NCI-H2171 (cell line): ENCODE data around the gene RNF187.
"Not testable (repeated sequence)": the region's sequence is repeated elsewhere in the genome, so short reads cannot be mapped to it uniquely, and the experiment has no call there.

Experiments used
- DNase-seq: peaks from one replicate; lab custom pipeline; 2025; lab: John Stamatoyannopoulos, UW

Gene RNF187

GRCh38 chr1:228459091-228459993 lies 27.8 kb upstream of the RNF187 start:
- peak; percentile 77 for DNase-seq

DNA sequence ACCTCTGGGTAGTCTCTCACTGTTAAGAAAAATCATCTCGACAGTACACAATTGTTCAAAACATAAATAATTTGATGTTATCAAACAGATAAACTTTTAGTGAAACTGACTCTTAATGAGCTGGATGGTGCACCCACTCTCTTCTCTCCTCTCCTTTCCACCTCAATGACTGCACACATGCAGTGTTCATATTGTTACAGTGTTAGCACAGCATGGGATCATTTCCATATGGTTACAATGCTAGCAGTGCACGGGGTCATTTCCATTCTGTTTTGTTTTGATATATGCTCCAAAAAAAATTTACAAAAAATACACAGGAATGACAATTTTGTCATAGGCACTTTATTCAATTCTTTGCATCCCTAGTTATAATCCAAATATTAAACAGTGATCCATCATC lies 26.4 kb upstream of the RNF187 start:
- peak; percentile 2 for DNase-seq

DNA sequence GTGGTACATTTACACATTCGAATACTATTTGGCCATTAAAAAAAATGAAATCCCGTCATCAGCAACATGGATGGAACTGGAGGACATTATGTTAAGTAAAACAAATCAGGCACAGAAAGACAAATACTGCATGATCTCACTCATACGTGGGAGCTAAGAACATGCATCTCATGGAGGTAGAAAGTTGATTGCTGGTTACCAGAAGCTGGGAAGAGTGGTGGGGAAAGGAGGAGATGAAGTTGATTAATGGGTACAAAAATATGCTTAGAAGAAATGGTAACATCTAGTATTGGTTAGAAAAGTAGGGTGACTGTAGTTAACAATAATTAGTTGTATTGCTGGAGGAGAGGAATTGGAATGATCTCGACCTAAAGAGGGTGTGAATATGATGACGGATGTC lies 24.6 kb upstream of the RNF187 start:
- DNase-seq, result no peak

- no peak for DNase-seq
These were observed 24.1 kb upstream of the RNF187 start for GRCh38 chr1:228463009-228463558.

DNA sequence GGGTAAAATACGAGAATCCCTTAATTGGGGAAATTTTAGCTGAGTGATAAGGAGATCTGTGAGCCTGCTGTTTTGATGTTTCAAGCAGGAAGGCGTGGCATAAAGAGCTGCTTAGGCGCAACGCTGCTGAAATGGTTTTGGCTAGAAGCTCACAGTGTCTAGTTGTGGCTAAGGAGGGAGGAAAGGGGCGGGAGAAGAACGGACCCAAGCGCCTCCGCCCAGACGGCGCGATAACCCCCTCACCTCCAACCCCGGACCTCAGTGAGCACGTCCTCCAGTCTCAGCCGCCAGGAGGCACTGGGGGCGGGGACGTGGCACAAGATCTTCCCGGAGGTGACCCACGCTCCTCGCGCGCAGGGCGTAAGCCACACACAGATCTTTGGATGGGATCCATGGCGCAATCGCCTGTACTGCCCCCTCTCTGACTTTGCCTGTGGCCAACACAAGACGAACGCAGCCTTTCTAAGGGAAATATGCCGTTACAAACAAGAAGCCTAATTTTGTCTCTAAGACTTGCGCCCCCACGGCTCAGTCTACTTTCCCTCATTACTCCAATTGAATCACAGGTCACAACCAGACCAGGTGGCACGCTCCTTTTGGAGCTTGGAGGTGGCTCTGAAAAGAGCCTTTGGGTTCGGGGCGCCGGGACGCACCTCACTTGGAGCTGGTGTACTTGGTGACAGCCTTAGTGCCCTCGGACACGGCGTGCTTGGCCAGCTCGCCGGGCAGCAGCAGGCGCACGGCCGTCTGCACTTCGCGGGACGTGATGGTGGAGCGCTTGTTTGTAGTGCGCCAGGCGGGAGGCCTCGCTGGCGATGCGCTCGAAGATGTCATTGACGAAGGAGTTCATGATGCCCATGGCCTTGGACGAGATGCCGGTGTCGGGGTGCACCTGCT lies 23.4 kb upstream of the RNF187 start:
- peak; percentile 65 for DNase-seq

DNA sequence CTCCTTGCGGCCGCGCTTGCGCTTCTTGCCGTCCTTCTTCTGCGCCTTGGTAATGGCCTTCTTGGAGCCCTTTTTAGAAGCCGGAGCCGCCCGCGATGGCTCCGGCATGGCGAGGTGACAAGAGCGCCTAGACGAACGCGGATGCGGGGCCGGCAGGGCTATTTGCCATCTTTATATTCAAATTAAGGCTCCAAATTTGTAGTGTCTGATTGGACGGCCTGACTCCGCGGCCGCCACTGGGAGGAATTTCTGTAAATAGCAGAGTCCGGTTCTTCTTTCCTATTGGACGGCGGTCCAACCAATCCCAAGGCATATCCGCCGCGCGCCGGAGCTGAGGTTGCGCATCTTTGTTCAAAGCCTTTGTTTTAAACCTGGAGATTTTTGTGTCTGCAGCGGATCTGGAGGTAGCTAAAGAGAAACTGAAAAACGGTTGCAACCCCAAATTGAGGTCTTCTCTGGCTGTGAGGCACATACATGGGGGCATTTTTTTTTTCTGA lies 22.6 kb upstream of the RNF187 start:
- DNase-seq, result peak; percentile 96

DNA sequence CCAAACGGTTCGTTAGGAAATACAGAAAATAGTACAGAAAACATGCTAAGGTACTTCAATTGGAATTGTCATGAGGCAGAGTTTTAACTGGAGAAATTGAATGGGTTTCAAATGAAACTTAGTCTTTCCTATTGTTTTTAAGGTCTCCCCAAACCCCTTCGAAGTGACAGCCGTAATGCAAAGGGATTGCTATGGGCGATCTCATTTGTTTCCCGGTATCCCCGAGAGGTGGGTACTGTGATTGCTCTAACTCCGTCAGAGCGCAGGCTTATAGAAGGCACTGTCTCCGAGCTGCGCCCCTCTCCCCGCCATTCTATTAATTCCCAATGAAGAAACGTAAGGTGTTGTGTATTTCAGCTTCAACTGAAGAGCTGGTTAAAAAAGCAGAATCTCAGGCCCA lies 22.0 kb upstream of the RNF187 start:
- DNase-seq, result no peak

DNA sequence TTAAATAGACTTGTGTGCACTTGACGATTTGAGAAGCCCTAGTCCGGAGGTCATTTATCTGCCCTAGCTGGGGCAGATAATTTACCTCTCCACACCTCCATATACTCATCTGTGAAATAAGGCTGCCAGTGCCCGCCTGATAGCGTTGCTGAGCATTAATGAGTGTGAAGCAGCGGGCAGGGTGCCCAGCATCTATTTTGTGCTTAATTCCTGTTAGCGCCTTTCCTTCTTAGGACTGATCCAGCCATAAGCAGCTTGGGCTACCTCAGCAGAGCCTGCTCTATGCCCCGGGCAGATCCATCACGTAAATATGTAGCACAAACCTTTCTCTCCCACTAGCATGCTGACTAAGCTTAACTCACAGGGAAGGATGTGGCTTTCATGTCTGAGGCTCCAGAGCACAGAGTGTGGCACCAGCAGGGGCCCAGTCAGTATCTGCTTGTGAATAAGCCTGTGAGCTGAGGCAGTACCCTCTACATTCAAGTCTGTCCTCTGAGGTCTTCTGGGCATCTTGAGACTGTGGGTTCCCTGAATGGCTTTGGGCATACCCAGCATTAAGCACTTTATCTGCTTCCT lies 21.5 kb upstream of the RNF187 start:
- DNase-seq, result no peak

GRCh38 chr1:228468188-228468587 lies 19.0 kb upstream of the RNF187 start:
- not testable (repeated sequence) for DNase-seq

DNA sequence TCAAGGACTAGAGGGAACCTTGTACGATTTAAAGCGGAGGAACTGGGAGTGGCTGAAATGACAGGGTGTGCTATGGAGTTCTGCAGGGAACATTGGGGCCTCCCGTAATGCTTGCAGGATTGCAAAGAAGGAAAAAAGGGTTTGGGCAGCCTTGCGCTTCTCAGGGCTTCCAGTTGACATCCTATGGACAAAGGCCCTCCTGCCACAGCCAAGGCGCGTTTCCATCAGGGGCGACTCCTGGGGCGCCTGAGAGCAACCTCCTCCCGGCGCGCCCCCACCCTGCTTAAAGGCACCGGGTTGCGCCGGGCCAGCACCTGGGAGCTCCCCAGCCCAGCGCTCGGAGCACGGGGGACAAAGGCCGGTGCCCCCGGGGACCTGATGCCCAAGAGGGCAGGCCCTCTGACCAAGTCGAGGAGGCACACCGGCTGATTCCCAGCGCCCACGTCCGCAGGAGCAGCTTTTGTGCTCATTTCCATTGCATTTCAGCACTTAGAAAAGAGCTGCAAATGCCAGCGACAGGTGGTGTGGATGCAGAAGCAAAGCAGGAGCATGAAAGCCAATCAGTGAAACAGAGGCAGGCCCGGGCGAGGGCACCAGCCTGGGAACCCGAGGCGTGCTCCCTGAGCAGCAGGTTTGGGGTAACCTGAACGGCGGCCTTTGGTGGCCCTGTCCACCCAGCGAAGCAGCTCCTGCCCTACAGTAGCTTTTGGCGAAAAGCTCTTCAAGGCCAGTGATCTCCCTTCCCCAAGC lies 17.6 kb upstream of the RNF187 start:
- DNase-seq, result no peak

- no peak for DNase-seq
These were observed 15.9 kb upstream of the RNF187 start for GRCh38 chr1:228471154-228471761.

DNA sequence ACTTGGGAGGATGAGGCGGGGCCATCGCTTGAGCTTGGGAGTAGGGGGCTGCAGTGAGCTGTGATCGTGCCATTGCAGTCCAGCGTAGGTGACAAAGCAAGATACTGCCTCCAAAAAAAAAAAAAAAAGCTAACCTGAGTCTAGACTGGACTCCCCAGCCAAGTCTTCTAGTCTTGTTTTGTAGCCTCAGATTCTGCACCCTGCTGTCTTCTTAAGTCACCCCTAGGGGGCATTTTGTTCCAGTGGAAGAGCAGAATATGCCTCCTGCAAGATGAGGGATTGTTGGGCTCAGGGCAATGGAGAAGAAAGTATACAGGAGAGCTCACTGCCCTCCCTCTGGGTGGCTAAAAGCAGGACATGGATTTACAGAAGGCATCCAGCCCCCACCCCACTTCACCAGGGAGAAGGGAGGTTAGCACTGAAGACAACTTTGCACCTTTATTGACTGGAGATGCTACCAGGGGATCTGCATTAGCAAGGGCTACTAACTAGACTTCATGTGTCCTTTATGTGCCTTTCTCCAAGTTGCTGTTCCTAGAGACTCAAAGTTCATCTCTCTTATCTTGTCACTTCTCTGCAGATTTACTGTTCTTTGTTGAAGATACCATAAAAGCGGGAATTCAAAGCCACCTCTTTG lies 15.3 kb upstream of the RNF187 start:
- DNase-seq, result no peak

- no peak for DNase-seq
These were observed 14.5 kb upstream of the RNF187 start for GRCh38 chr1:228472655-228473054.

- no peak for DNase-seq
These were observed 12.7 kb upstream of the RNF187 start for GRCh38 chr1:228474507-228474906.

DNA sequence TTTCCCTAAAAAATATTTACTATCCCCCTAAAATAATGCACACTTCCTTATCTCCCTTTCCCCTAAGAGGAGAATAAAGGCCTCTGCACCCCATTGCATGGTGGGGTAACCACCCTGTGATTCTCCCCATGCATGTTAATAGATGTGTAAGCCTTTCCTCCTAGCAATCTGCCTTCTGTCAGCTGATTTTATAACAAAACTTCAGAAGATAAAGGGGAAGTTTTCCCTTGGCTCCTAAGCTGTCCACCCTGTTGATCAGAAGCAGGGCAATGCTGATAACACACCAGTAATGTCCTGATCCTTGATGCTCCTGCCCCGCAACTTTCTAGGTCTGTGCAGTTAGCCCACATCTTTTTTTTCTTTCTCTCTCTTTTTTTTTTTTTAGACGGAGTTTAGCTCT lies 11.4 kb upstream of the RNF187 start:
- no peak for DNase-seq

GRCh38 chr1:228477263-228477662 lies 9.9 kb upstream of the RNF187 start:
- no peak for DNase-seq

- DNase-seq, result no peak
These were observed 8.9 kb upstream of the RNF187 start for GRCh38 chr1:228478326-228478725.

DNA sequence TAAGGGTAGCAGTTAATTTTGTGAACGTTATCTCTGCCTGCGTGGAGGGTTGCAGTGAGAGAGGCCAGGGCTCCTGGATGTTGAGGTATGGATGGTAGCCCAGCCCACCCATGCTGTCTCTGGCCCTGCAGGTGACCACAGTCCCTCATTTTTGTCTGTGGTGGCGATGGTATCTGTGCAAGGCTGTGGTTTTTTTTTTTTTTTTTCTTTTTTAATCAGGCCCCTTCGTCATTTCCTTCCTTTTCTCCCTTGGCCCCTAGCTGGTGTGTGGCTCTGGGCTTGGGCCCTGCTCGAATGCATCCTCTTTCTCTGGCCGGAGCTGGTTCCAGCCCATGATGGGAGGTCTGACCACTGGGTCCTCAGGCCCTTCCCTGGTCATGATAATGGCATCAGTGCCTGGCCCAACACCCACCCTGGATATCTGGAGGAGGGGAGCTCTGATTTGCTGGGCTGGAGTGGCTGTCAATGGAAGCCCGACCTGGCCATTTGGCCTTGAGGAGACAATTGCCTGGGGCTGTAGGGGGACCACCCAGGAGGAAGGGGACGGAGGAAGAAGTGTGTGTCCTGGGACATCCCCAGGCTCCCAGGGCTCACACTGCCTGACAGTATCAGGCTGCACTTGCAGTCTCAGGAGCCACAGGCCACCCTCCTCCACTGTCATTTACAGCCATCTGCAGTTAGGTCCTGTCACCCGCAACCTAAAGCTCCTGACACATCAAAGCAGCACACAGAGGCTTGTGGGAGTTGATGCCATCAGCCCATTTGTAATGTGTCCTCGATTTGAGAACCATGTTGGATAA lies 8.1 kb upstream of the RNF187 start:
- DNase-seq, result no peak

DNA sequence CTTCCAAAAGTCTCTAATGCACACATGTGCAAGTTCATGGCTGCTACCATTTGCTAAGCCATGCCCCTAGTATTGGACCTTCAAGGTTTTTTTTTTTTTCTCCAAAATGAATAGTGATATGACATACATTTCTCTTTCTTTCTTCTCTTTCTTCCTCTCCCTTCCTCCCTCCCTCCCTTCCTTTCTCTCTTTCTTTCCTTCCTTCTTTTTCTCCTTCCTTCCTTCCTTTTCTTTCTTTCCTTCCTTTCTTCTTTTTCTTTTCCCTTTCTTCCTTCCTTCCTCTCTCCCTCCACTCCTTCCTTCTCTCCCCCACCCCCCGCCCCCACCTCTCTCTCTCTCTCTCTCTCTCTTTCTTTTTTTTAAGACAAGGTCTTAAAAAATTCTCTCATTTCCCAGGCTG lies 3.4 kb upstream of the RNF187 start:
- DNase-seq, result no peak
